ENCODE data around the gene NFIA.

NFIA gene

GRCh38 chr1:61474963-61475362 is 392.6 kb downstream of the NFIA start:
- Histone ChIP-seq H3K4me3 (ENCODE audit: low read depth, low read length) (no peak overlapping the region), H3K36me3 (ENCODE audit: control insufficient read depth in 2 of 2, insufficient read depth in 1 of 2, low read length in 2 of 2) (no peaks in the 10 kb centered on the region), H3K27ac (ENCODE audit: extremely low read depth, low read depth, low read length) (no peak overlapping the region), H3K4me1 (ENCODE audit: control insufficient read depth, insufficient read depth, low read length) (no peaks in the 10 kb centered on the region), H3K9me3 (ENCODE audit: control insufficient read depth, insufficient read depth, low read depth, low read length) (no peaks in the 10 kb centered on the region)
- POLR2A ChIA-PET, result no interaction called here
- TF ChIP-seq ZNF548 (tag by site-specific recombination; IDR thresholded peaks at IDR 0.05) (peak; percentile 67; the same call in 1 of the 2 replicates), KLF7 (tag by site-specific recombination; IDR thresholded peaks at IDR 0.05; ENCODE audit: borderline replicate concordance) (no peak)
- CTCF ChIA-PET, result no interaction called here

GRCh38 chr1:61477301-61477700 is 394.9 kb downstream of the NFIA start:
- POLR2A ChIA-PET, result no interaction called here
- H3K27ac ChIP-seq (ENCODE audit: extremely low read depth, low read depth, low read length), result no peak overlapping the region
- CTCF ChIA-PET, result interaction anchor here (0.9 kb wide), 1 partner anchor 365 kb away, joined by 4 read pairs; no protein-coding TSS in a partner anchor

More at GRCh38 chr1:61477301-61477700, 394.9 kb downstream of the NFIA start:
- TF ChIP-seq ZNF174 (tag by site-specific recombination; IDR thresholded peaks at IDR 0.05) (no peak), HOXA7 (CRISPR knock-in tag; IDR thresholded peaks at IDR 0.05; ENCODE audit: borderline replicate concordance) (no peak), ZNF571 (tag by site-specific recombination; IDR thresholded peaks at IDR 0.05) (no peak), SP2 (tag by site-specific recombination; IDR thresholded peaks at IDR 0.05) (no peak), ZNF670 (tag by site-specific recombination; IDR thresholded peaks at IDR 0.05; ENCODE audit: low read depth) (no peak), AEBP2 (tag by site-specific recombination; IDR thresholded peaks at IDR 0.05; ENCODE audit: borderline replicate concordance) (no peak), PRDM2 (tag by site-specific recombination; IDR thresholded peaks at IDR 0.05; ENCODE audit: borderline replicate concordance) (no peak), KLF17 (tag by site-specific recombination; IDR thresholded peaks at IDR 0.05) (no peak), ZNF302 (tag by site-specific recombination; IDR thresholded peaks at IDR 0.05; ENCODE audit: low read depth) (no peak)
- H3K9me3 ChIP-seq (ENCODE audit: control insufficient read depth, insufficient read depth, low read depth, low read length), result no peaks in the 10 kb centered on the region
- H3K4me1 ChIP-seq (ENCODE audit: control insufficient read depth, insufficient read depth, low read length), result no peaks in the 10 kb centered on the region
- H3K36me3 ChIP-seq (ENCODE audit: control insufficient read depth in 2 of 2, insufficient read depth in 1 of 2, low read length in 2 of 2), result no peaks in the 10 kb centered on the region
- no peak overlapping the region for H3K4me3 ChIP-seq (ENCODE audit: low read depth, low read length)

Measured in HEK293 (cell line).